ENCODE measurements around the gene MPP3. TPM values are rescaled to one million over a fixed set of nuclear protein-coding genes. Genes with fewer than 3 reads are reported as not detected.

MPP3 gene
- total RNA-seq, 1 experiment from 2014 or later, result 5.7 TPM

- DNase-seq (ENCODE audit: low spot score), result no peak
- Histone ChIP-seq H3K4me3 (ENCODE audit: low read depth, low read length, poor library complexity, severe bottlenecking) (no peak overlapping the region), H3K4me1 (ENCODE audit: insufficient read depth, low read length, poor library complexity, severe bottlenecking) (no peaks in the 10 kb centered on the region), H3K27ac (ENCODE audit: low read depth, low read length, poor library complexity, severe bottlenecking) (no peak overlapping the region), H3K9me3 (ENCODE audit: low read depth, low read length, poor library complexity, severe bottlenecking) (no peaks in the 10 kb centered on the region), H3K36me3 (ENCODE audit: insufficient read depth, low read length, poor library complexity, severe bottlenecking) (no peaks in the 10 kb centered on the region), H3K27me3 (replicated peaks; ENCODE audit: insufficient read depth, low read depth, low read length, poor library complexity) (no peaks in the 10 kb centered on the region)
- POLR2A ChIA-PET (ENCODE audit: low non-redundant PET), result no interaction called here
- no TSS peak for BruUV-seq (replicated peaks)
- CTCF ChIA-PET, result no interaction called here
- intact Hi-C loops (cut with micrococcal nuclease; ENCODE audit: unreplicated experiment), result no loop called here
- TF ChIP-seq EZH2 (IDR thresholded peaks at IDR 0.05; ENCODE audit: borderline replicate concordance, low read depth, low read length, poor library complexity, severe bottlenecking) (no peak), CTCF (conservative IDR thresholded peaks at IDR 0.05; ENCODE audit: low read depth, low read length) (no peak)
Measured at GRCh38 chr17:43822570-43823190, 10.3 kb downstream of the MPP3 start.

GRCh38 chr17:43820759-43821158, 12.2 kb downstream of the MPP3 start:
- Histone ChIP-seq H3K27ac (ENCODE audit: low read depth, low read length, poor library complexity, severe bottlenecking) (no peak overlapping the region), H3K4me3 (ENCODE audit: low read depth, low read length, poor library complexity, severe bottlenecking) (no peak overlapping the region), H3K27me3 (replicated peaks; ENCODE audit: insufficient read depth, low read depth, low read length, poor library complexity) (no peaks in the 10 kb centered on the region), H3K4me1 (ENCODE audit: insufficient read depth, low read length, poor library complexity, severe bottlenecking) (no peaks in the 10 kb centered on the region), H3K9me3 (ENCODE audit: low read depth, low read length, poor library complexity, severe bottlenecking) (no peaks in the 10 kb centered on the region), H3K36me3 (ENCODE audit: insufficient read depth, low read length, poor library complexity, severe bottlenecking) (no peaks in the 10 kb centered on the region)
- DNase-seq (ENCODE audit: low spot score), result no peak
- no TSS peak for BruUV-seq (replicated peaks)
- intact Hi-C loops (cut with micrococcal nuclease; ENCODE audit: unreplicated experiment), result no loop called here
- ChIA-PET POLR2A (ENCODE audit: low non-redundant PET) (no interaction called here), CTCF (no interaction called here)
- no peak for TF ChIP-seq CTCF (conservative IDR thresholded peaks at IDR 0.05; ENCODE audit: low read depth, low read length)

- no peak for DNase-seq (ENCODE audit: low spot score)
- Histone ChIP-seq H3K4me1 (ENCODE audit: insufficient read depth, low read length, poor library complexity, severe bottlenecking) (no peaks in the 10 kb centered on the region), H3K4me3 (ENCODE audit: low read depth, low read length, poor library complexity, severe bottlenecking) (no peak overlapping the region), H3K36me3 (ENCODE audit: insufficient read depth, low read length, poor library complexity, severe bottlenecking) (no peaks in the 10 kb centered on the region), H3K27ac (ENCODE audit: low read depth, low read length, poor library complexity, severe bottlenecking) (no peak overlapping the region), H3K27me3 (replicated peaks; ENCODE audit: insufficient read depth, low read depth, low read length, poor library complexity) (no peaks in the 10 kb centered on the region), H3K9me3 (ENCODE audit: low read depth, low read length, poor library complexity, severe bottlenecking) (no peaks in the 10 kb centered on the region)
- CTCF ChIA-PET, result no interaction called here
- no peak for TF ChIP-seq CTCF (conservative IDR thresholded peaks at IDR 0.05; ENCODE audit: low read depth, low read length)
- no peak for TF ChIP-seq EZH2 (IDR thresholded peaks at IDR 0.05; ENCODE audit: borderline replicate concordance, low read depth, low read length, poor library complexity, severe bottlenecking)
- intact Hi-C loops (cut with micrococcal nuclease; ENCODE audit: unreplicated experiment), result no loop called here
- BruUV-seq (replicated peaks), result no TSS peak
- POLR2A ChIA-PET (ENCODE audit: low non-redundant PET), result no interaction called here
Measured at GRCh38 chr17:43818966-43819365, 14.0 kb downstream of the MPP3 start.

All from A673 (cell line).